Measurements from ENCODE around the gene CD86. TPM values are rescaled to one million over a fixed set of nuclear protein-coding genes. Genes with fewer than 3 reads are reported as not detected.
A peak's percentile ranks its signal among the peaks of the same experiment; 100 is the strongest.

CD86 gene
- total RNA-seq, 6 donors from 2014 or later, result 4.2 to 27.8 (median 14.4) TPM

GRCh38 chr3:122052968-122053367 is 2.2 kb upstream of the CD86 start:
- no peaks in the 10 kb centered on the region for H3K9me3 ChIP-seq
- ATAC-seq (ENCODE audit: low FRiP score in 2 of 2) (no peak), DNase-seq (no peak)
- no peak overlapping the region for H3K4me3 ChIP-seq
- no peaks in the 10 kb centered on the region for H3K36me3 ChIP-seq
- H3K4me1 ChIP-seq, result no peaks in the 10 kb centered on the region
- TF ChIP-seq CTCF (IDR thresholded peaks at IDR 0.05), result no peak
- TF ChIP-seq POLR2A (IDR thresholded peaks at IDR 0.05), result no peak
- TF ChIP-seq EP300 (IDR thresholded peaks at IDR 0.05), result no peak
- no peak for TF ChIP-seq POLR2AphosphoS5 (IDR thresholded peaks at IDR 0.05)
- no peak overlapping the region for H3K27ac ChIP-seq
- 77 to 87% methylated on average over 3 of the region's 3 CpGs for WGBS, 2 donors
- no peaks in the 10 kb centered on the region for H3K27me3 ChIP-seq

- Histone ChIP-seq H3K9me3 (no peaks in the 10 kb centered on the region), H3K36me3 (no peaks in the 10 kb centered on the region), H3K27ac (no peak overlapping the region), H3K4me3 (no peak overlapping the region), H3K4me1 (no peaks in the 10 kb centered on the region), H3K27me3 (no peaks in the 10 kb centered on the region)
- DNase-seq, result no peak
- no peak for TF ChIP-seq CTCF (IDR thresholded peaks at IDR 0.05)
- TF ChIP-seq POLR2A (IDR thresholded peaks at IDR 0.05), result no peak
- no peak for TF ChIP-seq POLR2AphosphoS5 (IDR thresholded peaks at IDR 0.05)
- TF ChIP-seq EP300 (IDR thresholded peaks at IDR 0.05), result no peak
- ATAC-seq (ENCODE audit: low FRiP score in 2 of 2), result peak in 1 of 2 donors; percentile 39
- WGBS, 2 donors, result 86 to 93% methylated on average over 2 of the region's 2 CpGs
Measured at GRCh38 chr3:122057671-122058070, 2.5 kb downstream of the CD86 start.

- Histone ChIP-seq H3K27ac (no peak overlapping the region), H3K9me3 (no peaks in the 10 kb centered on the region), H3K36me3 (no peaks in the 10 kb centered on the region), H3K4me3 (no peak overlapping the region), H3K4me1 (no peaks in the 10 kb centered on the region), H3K27me3 (no peaks in the 10 kb centered on the region)
- TF ChIP-seq POLR2A (IDR thresholded peaks at IDR 0.05) (no peak), CTCF (IDR thresholded peaks at IDR 0.05) (no peak), EP300 (IDR thresholded peaks at IDR 0.05) (no peak)
- ATAC-seq (ENCODE audit: low FRiP score in 2 of 2) (no peak), DNase-seq (no peak)
- WGBS, 2 donors, result 78 to 89% methylated on average over 1 of the region's 1 CpG
Measured at GRCh38 chr3:122058294-122058693, 3.1 kb downstream of the CD86 start.

- ATAC-seq (ENCODE audit: low FRiP score in 2 of 2) (peak in 1 of 2 donors; percentile 43), DNase-seq (no peak)
- WGBS, 2 donors, result 71 to 75% methylated on average over 6 of the region's 6 CpGs
- H3K27me3 ChIP-seq, result no peaks in the 10 kb centered on the region
- no peaks in the 10 kb centered on the region for H3K36me3 ChIP-seq
- H3K9me3 ChIP-seq, result no peaks in the 10 kb centered on the region
- H3K27ac ChIP-seq, result no peak overlapping the region
- no peak for TF ChIP-seq CTCF (IDR thresholded peaks at IDR 0.05)
- no peak for TF ChIP-seq POLR2AphosphoS5 (IDR thresholded peaks at IDR 0.05)
- TF ChIP-seq EP300 (IDR thresholded peaks at IDR 0.05), result no peak
- no peak for TF ChIP-seq POLR2A (IDR thresholded peaks at IDR 0.05)
- no peak overlapping the region for H3K4me3 ChIP-seq
- H3K4me1 ChIP-seq, result no peaks in the 10 kb centered on the region
Measured at GRCh38 chr3:122060040-122060698, 5.0 kb downstream of the CD86 start.

GRCh38 chr3:122063908-122064307 is 8.7 kb downstream of the CD86 start:
- DNase-seq, result no peak
- ATAC-seq (ENCODE audit: low FRiP score in 2 of 2), result peak in 1 of 2 donors; percentile 70
- no peak for TF ChIP-seq EP300 (IDR thresholded peaks at IDR 0.05)
- no peak for TF ChIP-seq CTCF (IDR thresholded peaks at IDR 0.05)
- TF ChIP-seq POLR2A (IDR thresholded peaks at IDR 0.05), result no peak
- no peak for TF ChIP-seq POLR2AphosphoS5 (IDR thresholded peaks at IDR 0.05)
- Histone ChIP-seq H3K27me3 (no peaks in the 10 kb centered on the region), H3K4me3 (no peak overlapping the region), H3K4me1 (no peaks in the 10 kb centered on the region), H3K36me3 (no peaks in the 10 kb centered on the region), H3K27ac (no peak overlapping the region), H3K9me3 (no peaks in the 10 kb centered on the region)
- WGBS, 2 donors, result 65 to 76% methylated on average over 1 of the region's 1 CpG
